OCI-LY1 (cell line): Measurements from ENCODE around the gene SEPSECS.

Experiments
- CTCF ChIP-seq: fragments of 200-600 bp; sonication (generic), shearing (Covaris generic); IDR thresholded peaks from 2 replicates; pipeline ENCODE4 v1.5.1; 2017; ENCODE audit warnings: mild to moderate bottlenecking, antibody characterized with exemption, low read length, moderate library complexity, mixed read lengths
- EZH2 ChIP-seq: fragments of 200-600 bp; sonication (generic), shearing (Covaris generic); IDR thresholded peaks from 2 replicates; pipeline ENCODE4 v1.8.0; 2017; ENCODE audit warnings: borderline replicate concordance, mixed run types, mild to moderate bottlenecking, antibody characterized with exemption, low read length, moderate library complexity, mixed read lengths

GRCh38 chr4:25131926-25132325 is 28.3 kb downstream of the SEPSECS start:
- no peak for TF ChIP-seq CTCF
- no peak for TF ChIP-seq EZH2
